Neural cell (in vitro differentiated cells): ENCODE measurements around the gene LIN37. TPM values are rescaled to one million over a fixed set of nuclear protein-coding genes. Genes with fewer than 3 reads are reported as not detected.

ENCODE experiments used
- H2AFZ ChIP-seq: fragments of 200-600, 300-800 bp; sonication (generic), shearing (Covaris generic); 2 replicates; pipeline ENCODE4 v1.6.0; 2014; ENCODE audit warnings: low read depth, mild to moderate bottlenecking, antibody characterized with exemption, low read length, moderate library complexity
- H3F3A ChIP-seq: fragments of 200-600 bp; shearing (Covaris generic); 2 replicates; pipeline ENCODE4 v1.6.1; 2016; ENCODE audit warnings: mild to moderate bottlenecking, moderate library complexity, mixed read lengths, antibody characterized with exemption, low read length; ENCODE audit not compliant: insufficient read depth, poor library complexity, severe bottlenecking
- H3K27ac ChIP-seq: fragments of 200-600, 300-800 bp; sonication (generic), shearing (Covaris generic); 2 replicates; pipeline ENCODE4 v1.5.1; 2014; ENCODE audit warnings: mild to moderate bottlenecking, low read length, moderate library complexity
- H3K27me3 ChIP-seq: fragments of 300-800, 200-600 bp; sonication (generic), shearing (Covaris generic); 2 replicates; pipeline ENCODE4 v1.6.0; 2014; ENCODE audit warnings: mild to moderate bottlenecking, low read depth, low read length, moderate library complexity; ENCODE audit not compliant: insufficient read depth
- H3K36me3 ChIP-seq: fragments of 300-800, 200-600 bp; sonication (generic), shearing (Covaris generic); 2 replicates; pipeline ENCODE4 v1.5.1; 2014; ENCODE audit warnings: mild to moderate bottlenecking, antibody characterized with exemption, low read length, moderate library complexity; ENCODE audit not compliant: insufficient read depth
- H3K4me2 ChIP-seq: fragments of 300-800, 200-600 bp; sonication (generic), shearing (Covaris generic); 2 replicates; pipeline ENCODE4 v1.6.0; 2014; ENCODE audit warnings: mild to moderate bottlenecking, low read length
- H3K4me3 ChIP-seq: fragments of 300-800, 200-600 bp; sonication (generic), shearing (Covaris generic); 2 replicates; pipeline ENCODE4 v1.5.1; 2014; ENCODE audit warnings: mild to moderate bottlenecking, low read length, moderate library complexity
- H3K79me2 ChIP-seq: fragments of 200-600 bp; shearing (Covaris generic); replicated peaks from 2 replicates; pipeline ENCODE4 v1.6.0; 2014; ENCODE audit warnings: mild to moderate bottlenecking, low read length, moderate library complexity; ENCODE audit not compliant: insufficient read depth
- H3K9ac ChIP-seq: fragments of 300-800, 200-600 bp; sonication (generic), shearing (Covaris generic); 2 replicates; pipeline ENCODE4 v1.6.1; 2016; ENCODE audit warnings: mild to moderate bottlenecking, low read length, mixed read lengths
- H3K9me2 ChIP-seq: fragments of 200-600 bp; shearing (Covaris generic); 2 replicates; pipeline ENCODE4 v1.6.1; 2016; ENCODE audit warnings: mild to moderate bottlenecking, low read length, mixed read lengths; ENCODE audit not compliant: insufficient read depth
- H3K9me3 ChIP-seq: fragments of 200-600, 300-800 bp; sonication (generic), shearing (Covaris generic); 2 replicates; pipeline ENCODE4 v1.6.1; 2016; ENCODE audit warnings: mild to moderate bottlenecking, mixed run types, low read length, moderate library complexity, mixed read lengths
- H4K20me1 ChIP-seq: fragments of 200-600 bp; shearing (Covaris generic); 2 replicates; pipeline ENCODE4 v1.6.1; 2016; ENCODE audit warnings: mild to moderate bottlenecking, mixed run types; ENCODE audit not compliant: insufficient read depth
- EP300 ChIP-seq: fragments of 450-650 bp; conservative IDR thresholded peaks from 2 replicates; pipeline ENCODE4 v1.6.1; 2014; ENCODE audit warnings: antibody characterized with exemption, mild to moderate bottlenecking, moderate library complexity; ENCODE audit not compliant: poor library complexity, severe bottlenecking
- RAD21 ChIP-seq: fragments of 450-650 bp; conservative IDR thresholded peaks from 2 replicates; pipeline ENCODE4 v1.6.1; 2014; ENCODE audit warnings: antibody characterized with exemption, mild to moderate bottlenecking, moderate library complexity
- REST ChIP-seq: IDR thresholded peaks from 2 replicates; pipeline ENCODE4 v1.6.1; 2012; ENCODE audit warnings: borderline replicate concordance
- SMC3 ChIP-seq: fragments of 450-650 bp; conservative IDR thresholded peaks from 2 replicates; pipeline ENCODE4 v1.6.1; 2014; ENCODE audit warnings: antibody characterized with exemption, mild to moderate bottlenecking, moderate library complexity; ENCODE audit not compliant: poor library complexity
- TAF1 ChIP-seq: IDR thresholded peaks from 2 replicates; pipeline ENCODE4 v1.6.1; 2012; ENCODE audit warnings: low read depth
- polyA plus RNA-seq: library from polyadenylated mRNA; depleted of rRNA; stranded (reverse); fragments of >200 nt; gene quantifications from 2 replicates; pipeline ENCODE4 v1.2.3, GENCODE V29; 2014

LIN37 gene
- polyA plus RNA-seq, 1 donor from 2014 or later, result 25.7 TPM

GRCh38 chr19:35708391-35708790 is 40.0 kb upstream of the LIN37 start:
- H3K4me3 ChIP-seq, result no peak overlapping the region
- H3K79me2 ChIP-seq, result no peaks in the 10 kb centered on the region
- H3K9ac ChIP-seq, result no peak overlapping the region
- no peaks in the 10 kb centered on the region for H3K27me3 ChIP-seq
- no peaks in the 10 kb centered on the region for H3K36me3 ChIP-seq
- no peak overlapping the region for H3K4me2 ChIP-seq
- no peaks in the 10 kb centered on the region for H3K9me2 ChIP-seq
- no peaks in the 10 kb centered on the region for H3K9me3 ChIP-seq
- no peak overlapping the region for H2AFZ ChIP-seq
- no peaks in the 10 kb centered on the region for H3F3A ChIP-seq
- no peaks in the 10 kb centered on the region for H4K20me1 ChIP-seq
- no peak for TF ChIP-seq RAD21
- TF ChIP-seq EP300, result no peak
- no peak for TF ChIP-seq REST
- TF ChIP-seq SMC3, result no peak
- no peak overlapping the region for H3K27ac ChIP-seq

- no peak overlapping the region for H2AFZ ChIP-seq
- H3K9me3 ChIP-seq, result no peaks in the 10 kb centered on the region
- no peaks in the 10 kb centered on the region for H3K9me2 ChIP-seq
- no peaks in the 10 kb centered on the region for H3K27me3 ChIP-seq
- H4K20me1 ChIP-seq, result no peaks in the 10 kb centered on the region
- TF ChIP-seq EP300, result no peak
- TF ChIP-seq TAF1, result no peak
- TF ChIP-seq REST, result no peak
- H3K36me3 ChIP-seq, result no peaks in the 10 kb centered on the region
- no peaks in the 10 kb centered on the region for H3K79me2 ChIP-seq
- no peak overlapping the region for H3K9ac ChIP-seq
- no peaks in the 10 kb centered on the region for H3F3A ChIP-seq
- no peak overlapping the region for H3K4me3 ChIP-seq
- no peak overlapping the region for H3K27ac ChIP-seq
- H3K4me2 ChIP-seq, result no peak overlapping the region
Observed at GRCh38 chr19:35710784-35711723, 37.3 kb upstream of the LIN37 start.
